ENCODE measurements around the gene TAMM41.

- TF ChIP-seq, protein P1, sequence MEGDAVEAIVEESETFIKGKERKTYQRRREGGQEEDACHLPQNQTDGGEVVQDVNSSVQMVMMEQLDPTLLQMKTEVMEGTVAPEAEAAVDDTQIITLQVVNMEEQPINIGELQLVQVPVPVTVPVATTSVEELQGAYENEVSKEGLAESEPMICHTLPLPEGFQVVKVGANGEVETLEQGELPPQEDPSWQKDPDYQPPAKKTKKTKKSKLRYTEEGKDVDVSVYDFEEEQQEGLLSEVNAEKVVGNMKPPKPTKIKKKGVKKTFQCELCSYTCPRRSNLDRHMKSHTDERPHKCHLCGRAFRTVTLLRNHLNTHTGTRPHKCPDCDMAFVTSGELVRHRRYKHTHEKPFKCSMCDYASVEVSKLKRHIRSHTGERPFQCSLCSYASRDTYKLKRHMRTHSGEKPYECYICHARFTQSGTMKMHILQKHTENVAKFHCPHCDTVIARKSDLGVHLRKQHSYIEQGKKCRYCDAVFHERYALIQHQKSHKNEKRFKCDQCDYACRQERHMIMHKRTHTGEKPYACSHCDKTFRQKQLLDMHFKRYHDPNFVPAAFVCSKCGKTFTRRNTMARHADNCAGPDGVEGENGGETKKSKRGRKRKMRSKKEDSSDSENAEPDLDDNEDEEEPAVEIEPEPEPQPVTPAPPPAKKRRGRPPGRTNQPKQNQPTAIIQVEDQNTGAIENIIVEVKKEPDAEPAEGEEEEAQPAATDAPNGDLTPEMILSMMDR (IDR thresholded peaks at IDR 0.05), result no peak
- no peak for TF ChIP-seq EZH2 (IDR thresholded peaks at IDR 0.05)
These were observed 21.4 kb downstream of the TAMM41 start for GRCh38 chr3:11825301-11825700.

All from neural progenitor cell (in vitro differentiated cells).